ENCODE measurements around the gene RIPOR2. TPM values are rescaled to one million over a fixed set of nuclear protein-coding genes. Genes with fewer than 3 reads are reported as not detected.
"Not testable (repeated sequence)": the region's sequence is repeated elsewhere in the genome, so short reads cannot be mapped to it uniquely, and the experiment has no call there.

Gene RIPOR2
- polyA plus RNA-seq, 10 donors = 21.6 to 43.0 (median 25.5) TPM

- not testable (repeated sequence) for DNase-seq
Observed at GRCh38 chr6:24764833-24765828, 170.6 kb downstream of the RIPOR2 start.

DNA sequence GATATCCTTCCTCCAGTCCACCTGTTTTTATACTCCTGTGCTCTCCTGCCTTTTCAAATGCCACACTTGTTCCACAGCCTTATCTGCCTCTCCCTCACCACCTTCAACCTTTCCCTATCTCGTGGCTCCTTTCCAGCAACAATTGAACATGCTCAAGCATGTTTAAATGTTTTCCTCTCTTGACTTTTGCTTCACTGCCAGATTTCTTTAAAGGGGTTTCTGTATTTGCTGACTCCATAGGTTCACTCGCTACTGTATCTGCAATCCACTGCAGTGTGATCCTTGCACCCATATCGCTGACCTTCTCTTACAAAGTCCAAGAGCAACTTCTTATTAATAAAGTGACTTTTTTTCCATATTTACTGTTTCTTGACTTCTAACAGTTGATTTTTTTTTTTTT lies 172.2 kb downstream of the RIPOR2 start:
- DNase-seq = no peak

GRCh38 chr6:24761851-24762250 lies 173.9 kb downstream of the RIPOR2 start:
- no peak for DNase-seq

- DNase-seq = no peak
Observed at GRCh38 chr6:24761193-24761835, 174.4 kb downstream of the RIPOR2 start.

DNA sequence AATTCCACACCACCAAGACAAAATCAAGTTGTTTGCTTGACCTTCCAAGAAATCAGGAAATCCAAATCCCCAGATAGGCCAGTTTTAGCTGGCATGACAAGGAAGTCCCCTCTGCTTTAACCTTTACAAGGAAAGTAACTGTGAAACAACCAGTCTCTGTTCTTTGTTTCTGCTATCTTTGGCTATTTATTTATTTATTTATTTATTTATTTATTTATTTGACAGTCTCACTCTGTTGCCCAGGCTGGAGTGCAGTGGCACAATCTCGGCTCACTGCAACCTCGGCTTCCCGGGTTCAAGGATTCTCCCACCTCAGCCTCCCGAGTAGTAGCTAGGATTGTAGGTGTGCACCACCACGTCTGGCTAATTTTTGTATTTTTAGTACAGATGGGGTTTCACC lies 175.6 kb downstream of the RIPOR2 start:
- no peak for DNase-seq

DNA sequence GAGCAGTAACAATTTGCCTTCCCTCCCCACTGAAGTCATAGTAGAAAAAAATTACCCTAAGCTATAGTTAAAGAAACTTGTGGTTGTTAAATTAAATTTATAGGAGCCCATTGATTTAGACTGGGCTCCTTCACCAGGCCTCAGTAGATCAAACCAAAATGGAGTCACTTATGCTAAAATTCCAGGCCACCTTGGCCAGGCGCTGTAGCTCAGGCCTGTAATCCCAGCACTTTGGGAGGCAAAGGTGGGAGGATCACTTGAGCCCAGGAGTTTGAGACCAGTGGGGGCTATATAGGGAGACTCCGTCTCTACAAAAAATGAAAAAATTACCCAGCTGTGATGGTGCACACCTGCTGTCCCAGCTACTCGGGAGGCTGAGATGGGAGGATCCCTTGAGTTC lies 176.0 kb downstream of the RIPOR2 start:
- no peak for DNase-seq

- no peak for DNase-seq
Observed at GRCh38 chr6:24757611-24758010, 178.1 kb downstream of the RIPOR2 start.

GRCh38 chr6:24755279-24755678 lies 180.5 kb downstream of the RIPOR2 start:
- no peak for DNase-seq

DNA sequence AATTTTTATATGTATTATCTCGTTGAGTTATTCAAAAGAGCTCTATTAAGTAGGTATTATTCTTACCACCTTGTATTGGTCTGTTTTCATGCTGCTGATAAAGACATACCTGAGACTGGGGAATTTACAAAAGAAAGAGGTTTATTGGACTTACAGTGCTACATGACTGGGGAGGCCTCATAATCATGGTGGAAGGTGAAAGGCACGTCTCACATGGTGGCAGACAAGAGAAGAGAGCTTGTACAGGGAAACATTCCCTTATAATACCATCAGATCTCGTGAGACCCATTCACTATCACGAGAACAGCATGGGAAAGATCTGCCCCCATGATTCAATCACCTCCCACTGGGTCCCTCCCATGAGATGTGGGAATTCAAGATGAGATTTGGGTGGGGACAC lies 181.4 kb downstream of the RIPOR2 start:
- not testable (repeated sequence) for DNase-seq

Other genes with a start within 250 kb of the RIPOR2 start
- gene C6orf62, start 216.8 kb downstream of the RIPOR2 start, polyA plus RNA-seq (ENCODE audit: insufficient read length in 10 of 10) = 10 to 100 TPM; 81.6 to 95.0 (median 88.4) TPM
- gene GMNN, start 161.0 kb downstream of the RIPOR2 start, polyA plus RNA-seq (ENCODE audit: insufficient read length in 10 of 10) = 10 to 100 TPM; 13.6 to 28.4 (median 18.1) TPM
- gene ARMH2, start 137.0 kb downstream of the RIPOR2 start, polyA plus RNA-seq (ENCODE audit: insufficient read length in 10 of 10) = not detected

Measured in muscle of back (tissue), 11 donors.